ENCODE results near the gene PCDHB12.

DNA sequence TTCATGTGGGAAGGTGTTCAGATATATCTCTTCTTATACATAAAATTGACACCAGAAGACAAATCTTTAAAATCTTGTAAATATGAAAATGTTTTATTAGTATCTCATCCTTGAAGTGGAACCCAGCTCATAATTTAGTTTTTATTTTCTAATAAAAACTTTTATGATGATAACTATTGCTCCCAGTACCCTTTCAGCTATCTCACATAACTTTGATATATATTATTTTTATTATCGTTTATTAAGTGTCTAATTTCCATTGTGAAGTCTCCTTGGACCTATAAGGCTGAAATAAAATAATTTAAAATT is 52.7 kb downstream of the PCDHB12 start:
- TF ChIP-seq, protein P1, sequence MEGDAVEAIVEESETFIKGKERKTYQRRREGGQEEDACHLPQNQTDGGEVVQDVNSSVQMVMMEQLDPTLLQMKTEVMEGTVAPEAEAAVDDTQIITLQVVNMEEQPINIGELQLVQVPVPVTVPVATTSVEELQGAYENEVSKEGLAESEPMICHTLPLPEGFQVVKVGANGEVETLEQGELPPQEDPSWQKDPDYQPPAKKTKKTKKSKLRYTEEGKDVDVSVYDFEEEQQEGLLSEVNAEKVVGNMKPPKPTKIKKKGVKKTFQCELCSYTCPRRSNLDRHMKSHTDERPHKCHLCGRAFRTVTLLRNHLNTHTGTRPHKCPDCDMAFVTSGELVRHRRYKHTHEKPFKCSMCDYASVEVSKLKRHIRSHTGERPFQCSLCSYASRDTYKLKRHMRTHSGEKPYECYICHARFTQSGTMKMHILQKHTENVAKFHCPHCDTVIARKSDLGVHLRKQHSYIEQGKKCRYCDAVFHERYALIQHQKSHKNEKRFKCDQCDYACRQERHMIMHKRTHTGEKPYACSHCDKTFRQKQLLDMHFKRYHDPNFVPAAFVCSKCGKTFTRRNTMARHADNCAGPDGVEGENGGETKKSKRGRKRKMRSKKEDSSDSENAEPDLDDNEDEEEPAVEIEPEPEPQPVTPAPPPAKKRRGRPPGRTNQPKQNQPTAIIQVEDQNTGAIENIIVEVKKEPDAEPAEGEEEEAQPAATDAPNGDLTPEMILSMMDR (IDR thresholded peaks at IDR 0.05) = no peak
- TF ChIP-seq EZH2 (IDR thresholded peaks at IDR 0.05) = no peak
